ENCODE results near the gene UBE2F.

DNA sequence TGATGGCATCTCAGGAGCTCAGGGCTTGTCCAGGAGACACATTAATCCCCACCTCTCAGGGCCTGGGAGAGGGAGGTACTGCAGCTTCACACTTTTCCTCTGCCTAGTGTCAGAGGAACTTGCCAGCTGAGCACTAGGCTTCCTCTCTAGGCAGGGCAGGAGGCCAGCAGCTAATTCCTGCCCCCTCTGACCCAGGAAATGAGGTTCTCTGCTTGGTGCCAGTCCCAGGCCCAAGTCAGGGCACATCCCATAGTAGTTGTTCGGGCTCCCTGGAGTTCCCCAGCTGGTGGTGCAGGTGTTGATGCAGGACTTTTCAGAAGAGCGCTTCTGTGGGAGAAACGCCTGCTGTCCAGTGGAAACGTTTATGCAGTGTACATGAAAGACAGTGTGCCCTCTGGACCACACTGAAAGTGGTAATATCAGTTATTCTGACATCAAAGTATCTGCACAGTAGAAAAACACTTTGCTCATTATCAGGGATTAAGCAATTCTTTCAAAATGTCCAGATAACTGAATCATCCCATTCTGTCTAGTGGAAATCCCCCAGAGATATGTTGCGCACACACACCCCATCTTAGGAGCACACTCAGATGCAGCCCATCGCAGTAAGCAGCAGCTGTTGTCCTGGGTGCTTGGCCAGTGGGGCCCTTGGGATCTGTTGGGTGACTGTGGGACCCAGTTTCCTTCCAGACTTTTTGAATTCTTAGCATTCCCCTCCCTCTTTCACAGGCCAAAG lies 76.2 kb downstream of the UBE2F start:
- TF ChIP-seq, protein P1, sequence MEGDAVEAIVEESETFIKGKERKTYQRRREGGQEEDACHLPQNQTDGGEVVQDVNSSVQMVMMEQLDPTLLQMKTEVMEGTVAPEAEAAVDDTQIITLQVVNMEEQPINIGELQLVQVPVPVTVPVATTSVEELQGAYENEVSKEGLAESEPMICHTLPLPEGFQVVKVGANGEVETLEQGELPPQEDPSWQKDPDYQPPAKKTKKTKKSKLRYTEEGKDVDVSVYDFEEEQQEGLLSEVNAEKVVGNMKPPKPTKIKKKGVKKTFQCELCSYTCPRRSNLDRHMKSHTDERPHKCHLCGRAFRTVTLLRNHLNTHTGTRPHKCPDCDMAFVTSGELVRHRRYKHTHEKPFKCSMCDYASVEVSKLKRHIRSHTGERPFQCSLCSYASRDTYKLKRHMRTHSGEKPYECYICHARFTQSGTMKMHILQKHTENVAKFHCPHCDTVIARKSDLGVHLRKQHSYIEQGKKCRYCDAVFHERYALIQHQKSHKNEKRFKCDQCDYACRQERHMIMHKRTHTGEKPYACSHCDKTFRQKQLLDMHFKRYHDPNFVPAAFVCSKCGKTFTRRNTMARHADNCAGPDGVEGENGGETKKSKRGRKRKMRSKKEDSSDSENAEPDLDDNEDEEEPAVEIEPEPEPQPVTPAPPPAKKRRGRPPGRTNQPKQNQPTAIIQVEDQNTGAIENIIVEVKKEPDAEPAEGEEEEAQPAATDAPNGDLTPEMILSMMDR (conservative IDR thresholded peaks at IDR 0.05): no peak
- no peak for TF ChIP-seq EZH2 (IDR thresholded peaks at IDR 0.05; ENCODE audit: low read depth)
